Spleen (tissue), 11 donors: Measurements from ENCODE around the gene ARMC9. TPM values are rescaled to one million over a fixed set of nuclear protein-coding genes. Genes with fewer than 3 reads are reported as not detected.

Experiments
- DNase-seq: peaks from one replicate; pipeline ENCODE4 v3.0.0-alpha.2; 2020
- H3K27ac ChIP-seq, 8 donors: fragments of 200-600 bp; sonication (generic) in 7 of 8; 1 replicate in 4 of 8; 2 replicates in 4 of 8; pipeline versions ENCODE4 v1.5.0 to v1.8.0; 2016 to 2021; ENCODE audit warnings: inconsistent platforms in 4 of 8, mild to moderate bottlenecking in 4 of 8, moderate library complexity in 1 of 8
- H3K27me3 ChIP-seq, 7 donors: fragments of 200-600 bp; sonication (generic) in 6 of 7; replicated peaks in 1 of 7; 1 replicate in 4 of 7; 2 replicates in 3 of 7; pipeline versions ENCODE4 v1.5.0 to v1.8.0; 2016 to 2021; ENCODE audit warnings: inconsistent platforms in 3 of 7, mild to moderate bottlenecking in 1 of 7
- H3K36me3 ChIP-seq, 6 donors: fragments of 200-600 bp; sonication (generic) in 5 of 6; 1 replicate in 4 of 6; 2 replicates in 2 of 6; pipeline versions ENCODE4 v1.5.0 to v1.8.0; 2016 to 2021; ENCODE audit warnings: inconsistent platforms in 2 of 6
- H3K4me1 ChIP-seq, 6 donors: fragments of 200-600 bp; sonication (generic) in 5 of 6; 1 replicate in 3 of 6; 2 replicates in 3 of 6; pipeline versions ENCODE4 v1.5.0 to v1.8.0; 2016 to 2021; ENCODE audit warnings: inconsistent platforms in 3 of 6
- H3K4me3 ChIP-seq, 8 donors: fragments of 200-600 bp; sonication (generic) in 7 of 8; 1 replicate in 4 of 8; 2 replicates in 4 of 8; pipeline versions ENCODE4 v1.5.0 to v1.8.0; 2016 to 2021; ENCODE audit warnings: inconsistent platforms in 4 of 8, mild to moderate bottlenecking in 4 of 8, moderate library complexity in 2 of 8
- H3K9me3 ChIP-seq, 8 donors: fragments of 200-600 bp; sonication (generic) in 7 of 8; 1 replicate in 4 of 8; 2 replicates in 4 of 8; pipeline versions ENCODE4 v1.5.0 to v1.8.0; 2016 to 2021; ENCODE audit warnings: inconsistent platforms in 4 of 8
- POLR2A ChIP-seq, 3 donors: fragments of 450-650 bp; IDR thresholded peaks; one replicate each; pipeline ENCODE4 v1.5.1; 2017; ENCODE audit warnings: antibody characterized with exemption in 3 of 3, mild to moderate bottlenecking in 1 of 3
- POLR2AphosphoS5 ChIP-seq, 3 donors: sonication (generic); formaldehyde crosslinking; IDR thresholded peaks; one replicate each; pipeline ENCODE4 v1.5.1; 2017; ENCODE audit warnings: antibody characterized with exemption in 3 of 3
- WGBS, 5 donors: extraction: QIAGEN DNeasy Blood & Tissue Kit in 3 of 5; methylation state at CpG; one replicate each; pipeline versions ENCODE4 v1.1.5 to v1.1.7; 2013 to 2018; 5-methylcytosine and 5-hydroxymethylcytosine counted together
- intact Hi-C: fragments of 100-400 bp; cut with DNase I; formaldehyde crosslinking; loops from one replicate; pipeline ENCODE4 v1.15.0; 2023; ENCODE audit warnings: low total_unique reads
- polyA plus RNA-seq, 3 donors: library from polyadenylated mRNA; stranded (reverse); fragments of 200-250 nt; gene quantifications; one replicate each; pipeline ENCODE4 v1.2.1, GENCODE V29; 2013
- total RNA-seq, 7 donors: library from RNA; depleted of rRNA in 3 of 7; stranded (reverse); fragments of >200 nt in 3 of 7; fragmentation: NEBNext Ultra II Directional in 4 of 7; extraction: Animal tissue kit (Norgen Biotek cat#: 25700) in 4 of 7; gene quantifications; one replicate each; pipeline versions ENCODE4 v1.1.0 to v1.2.1, GENCODE V29; 2016 to 2021
- TF ChIP-seq, protein P1 (sequence below), 11 experiments: fragments of 200-600 bp in 7 of 11; fragments of 450-650 bp in 4 of 11; sonication (generic) in 4 of 11; IDR thresholded peaks in 8 of 11; conservative IDR thresholded peaks in 3 of 11; 1 replicate in 7 of 11; 2 replicates in 4 of 11; pipeline versions ENCODE4 v1.4.0 to v1.8.0; 2016 to 2021; ENCODE audit warnings: antibody characterized with exemption in 11 of 11, inconsistent platforms in 4 of 11, mild to moderate bottlenecking in 1 of 11
- donor health status: healthy with polysubstance abuse.
- donor health status: DM: no; HTN: no; CAD: no; lungs with moderate emphysema.
- donor health status: DM: no; HTN: no; CAD: no.
- donor health status: Bipolar disorder and iron deficiency.
- donor health status: healthy.
- donor health status: DM: no; HTN: no; CAD: no.
- donor health status: DM: yes; HTN: yes; CAD: no.

Gene ARMC9
- total and polyA plus RNA-seq, 10 donors: 0.83 to 8.9 (median 4.7) TPM

GRCh38 chr2:231204146-231204545 is 5.7 kb downstream of the ARMC9 start:
- H3K9me3 ChIP-seq: no peaks in the 10 kb centered on the region
- no peak for TF ChIP-seq POLR2AphosphoS5 (IDR thresholded peaks at IDR 0.05)
- TF ChIP-seq POLR2A (IDR thresholded peaks at IDR 0.05): no peak
- TF ChIP-seq, protein P1, sequence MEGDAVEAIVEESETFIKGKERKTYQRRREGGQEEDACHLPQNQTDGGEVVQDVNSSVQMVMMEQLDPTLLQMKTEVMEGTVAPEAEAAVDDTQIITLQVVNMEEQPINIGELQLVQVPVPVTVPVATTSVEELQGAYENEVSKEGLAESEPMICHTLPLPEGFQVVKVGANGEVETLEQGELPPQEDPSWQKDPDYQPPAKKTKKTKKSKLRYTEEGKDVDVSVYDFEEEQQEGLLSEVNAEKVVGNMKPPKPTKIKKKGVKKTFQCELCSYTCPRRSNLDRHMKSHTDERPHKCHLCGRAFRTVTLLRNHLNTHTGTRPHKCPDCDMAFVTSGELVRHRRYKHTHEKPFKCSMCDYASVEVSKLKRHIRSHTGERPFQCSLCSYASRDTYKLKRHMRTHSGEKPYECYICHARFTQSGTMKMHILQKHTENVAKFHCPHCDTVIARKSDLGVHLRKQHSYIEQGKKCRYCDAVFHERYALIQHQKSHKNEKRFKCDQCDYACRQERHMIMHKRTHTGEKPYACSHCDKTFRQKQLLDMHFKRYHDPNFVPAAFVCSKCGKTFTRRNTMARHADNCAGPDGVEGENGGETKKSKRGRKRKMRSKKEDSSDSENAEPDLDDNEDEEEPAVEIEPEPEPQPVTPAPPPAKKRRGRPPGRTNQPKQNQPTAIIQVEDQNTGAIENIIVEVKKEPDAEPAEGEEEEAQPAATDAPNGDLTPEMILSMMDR (IDR thresholded peaks at IDR 0.05 in 8 of 11, conservative IDR thresholded peaks at IDR 0.05 in 3 of 11): no peak
- H3K36me3 ChIP-seq: no peaks in the 10 kb centered on the region
- peaks cover 0 to 8% (median 4%) of the 10 kb centered on the region in 6 donors for H3K4me1 ChIP-seq
- H3K4me3 ChIP-seq: no peak overlapping the region
- H3K27ac ChIP-seq: no peak overlapping the region
- no peaks in the 10 kb centered on the region for H3K27me3 ChIP-seq
- WGBS, 5 donors: 88 to 93% (median 91%) methylated on average over 3 of the region's 3 CpGs
- intact Hi-C loops: no loop called here
- DNase-seq: no peak

DNA sequence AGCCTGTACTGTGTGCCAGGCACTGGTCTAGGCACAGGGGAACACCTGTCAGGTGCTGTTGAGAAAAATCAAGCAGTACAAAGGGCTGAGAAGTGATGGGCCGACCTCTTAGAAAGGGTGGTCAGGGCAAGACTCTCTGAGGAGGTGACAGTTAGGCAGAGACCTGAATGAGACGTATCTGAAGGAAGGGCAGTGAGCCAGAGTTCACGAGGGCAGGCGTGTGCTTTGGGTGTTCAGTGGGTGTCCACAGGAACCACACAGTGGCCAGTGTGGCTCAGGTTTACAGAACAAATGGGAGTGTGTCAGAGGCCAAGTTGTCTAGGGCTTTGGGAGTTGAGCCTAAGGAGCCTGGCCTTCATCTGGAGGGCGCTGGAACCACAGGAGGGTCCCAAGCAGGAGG is 6.2 kb downstream of the ARMC9 start:
- H3K27me3 ChIP-seq: no peaks in the 10 kb centered on the region
- TF ChIP-seq POLR2A (IDR thresholded peaks at IDR 0.05) (no peak), POLR2AphosphoS5 (IDR thresholded peaks at IDR 0.05) (no peak)
- TF ChIP-seq, protein P1 (IDR thresholded peaks at IDR 0.05 in 8 of 11, conservative IDR thresholded peaks at IDR 0.05 in 3 of 11): no peak
- no peaks in the 10 kb centered on the region for H3K9me3 ChIP-seq
- intact Hi-C loops: no loop called here
- no peak overlapping the region for H3K4me3 ChIP-seq
- H3K36me3 ChIP-seq: no peaks in the 10 kb centered on the region
- WGBS, 5 donors: 81 to 96% (median 88%) methylated on average over 5 of the region's 5 CpGs
- H3K4me1 ChIP-seq: peaks cover 0 to 4% (median under 1%) of the 10 kb centered on the region in 6 donors
- DNase-seq: no peak
- H3K27ac ChIP-seq: no peak overlapping the region

DNA sequence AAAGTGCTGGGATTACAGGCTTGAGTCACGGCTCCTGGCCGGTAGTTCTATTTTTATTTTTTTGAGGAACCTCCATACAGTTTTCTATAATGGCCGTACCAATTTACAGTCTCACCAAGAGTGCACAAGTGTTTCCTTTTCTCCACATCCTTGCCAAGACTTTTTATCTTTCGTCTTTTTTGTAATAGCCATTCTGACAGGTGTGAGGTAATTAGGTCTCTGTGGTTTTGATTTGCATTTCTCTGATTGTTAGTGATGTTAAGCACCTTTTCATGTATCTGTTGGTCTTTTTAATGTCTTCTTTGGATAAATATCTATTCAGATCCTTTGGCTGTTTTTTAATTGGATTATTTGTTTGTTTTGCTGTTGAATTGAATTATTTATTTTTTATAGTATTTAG is 9.3 kb downstream of the ARMC9 start:
- no peaks in the 10 kb centered on the region for H3K4me1 ChIP-seq
- no peaks in the 10 kb centered on the region for H3K27me3 ChIP-seq
- DNase-seq: no peak
- intact Hi-C loops: no loop called here
- TF ChIP-seq POLR2AphosphoS5 (IDR thresholded peaks at IDR 0.05) (no peak), POLR2A (IDR thresholded peaks at IDR 0.05) (no peak)
- TF ChIP-seq, protein P1 (IDR thresholded peaks at IDR 0.05 in 8 of 11, conservative IDR thresholded peaks at IDR 0.05 in 3 of 11): no peak
- no peak overlapping the region for H3K4me3 ChIP-seq
- no peaks in the 10 kb centered on the region for H3K9me3 ChIP-seq
- no peak overlapping the region for H3K27ac ChIP-seq
- WGBS, 5 donors: 74 to 80% (median 79%) methylated on average over 4 of the region's 4 CpGs
- peaks cover 0 to 6% (median 0%) of the 10 kb centered on the region in 6 donors for H3K36me3 ChIP-seq

GRCh38 chr2:231210782-231211181 is 12.4 kb downstream of the ARMC9 start:
- H3K4me1 ChIP-seq: no peaks in the 10 kb centered on the region
- H3K36me3 ChIP-seq: peaks cover 0 to 6% (median 0%) of the 10 kb centered on the region in 6 donors
- no peaks in the 10 kb centered on the region for H3K9me3 ChIP-seq
- no peak overlapping the region for H3K27ac ChIP-seq
- no peak overlapping the region for H3K4me3 ChIP-seq
- intact Hi-C loops: no loop called here
- DNase-seq: no peak
- TF ChIP-seq POLR2AphosphoS5 (IDR thresholded peaks at IDR 0.05) (no peak), POLR2A (IDR thresholded peaks at IDR 0.05) (no peak)
- no peaks in the 10 kb centered on the region for H3K27me3 ChIP-seq
- WGBS, 5 donors: 83 to 94% (median 86%) methylated on average over 3 of the region's 3 CpGs

DNA sequence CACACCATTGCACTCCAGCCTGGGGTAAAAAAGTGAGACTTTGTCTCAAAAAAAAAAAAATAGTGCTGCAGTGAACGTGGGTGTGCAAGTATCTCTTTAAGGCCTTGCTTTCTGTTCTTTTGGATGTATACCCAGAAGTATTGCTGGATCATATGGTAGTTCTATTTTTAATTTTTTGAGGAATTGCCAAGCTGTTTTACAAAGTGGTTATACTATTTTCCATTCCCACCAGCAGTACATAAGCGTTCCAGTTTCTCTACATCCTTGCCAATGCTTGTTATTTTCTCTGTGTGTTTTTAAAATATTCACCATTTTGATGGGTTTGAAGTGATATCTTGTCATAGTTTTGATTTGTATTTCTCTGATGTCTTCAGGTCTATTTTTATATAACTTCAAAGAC is 13.1 kb downstream of the ARMC9 start:
- no peak overlapping the region for H3K4me3 ChIP-seq
- intact Hi-C loops: no loop called here
- no peak for DNase-seq
- WGBS, 5 donors: 75 to 89% (median 81%) methylated on average over 2 of the region's 2 CpGs
- no peaks in the 10 kb centered on the region for H3K27me3 ChIP-seq
- H3K9me3 ChIP-seq: no peaks in the 10 kb centered on the region
- TF ChIP-seq, protein P1 (IDR thresholded peaks at IDR 0.05 in 8 of 11, conservative IDR thresholded peaks at IDR 0.05 in 3 of 11): no peak
- TF ChIP-seq POLR2A (IDR thresholded peaks at IDR 0.05) (no peak), POLR2AphosphoS5 (IDR thresholded peaks at IDR 0.05) (no peak)
- H3K27ac ChIP-seq: no peak overlapping the region
- H3K36me3 ChIP-seq: peaks cover 0 to 7% (median 0%) of the 10 kb centered on the region in 6 donors
- no peaks in the 10 kb centered on the region for H3K4me1 ChIP-seq
